Left ventricle myocardium superior (tissue), 1 donor: Measurements from ENCODE around the gene ADAMTSL4. TPM values are rescaled to one million over a fixed set of nuclear protein-coding genes. Genes with fewer than 3 reads are reported as not detected.

Source experiments
- ATAC-seq: fragments of 200-7000 bp; cut with Tn5 transposase; one replicate; pipeline ENCODE4 v1.9.1; 2020; ENCODE audit warnings: mild to moderate bottlenecking, moderate library complexity
- DNase-seq: peaks from one replicate; pipeline ENCODE4 v3.0.0-alpha.2; 2020
- intact Hi-C: fragments of 100-400 bp; cut with micrococcal nuclease; formaldehyde crosslinking; loops from one replicate; pipeline ENCODE4 v1.11.0; 2022
- long read RNA-seq: library from polyadenylated mRNA; unstranded; transcript quantifications from one replicate; pipeline ENCODE4 v2.0.0, GENCODE V29; 2021
- total RNA-seq: library from RNA; stranded (reverse); fragmentation: NEBNext Ultra II Directional; extraction: Animal tissue kit (Norgen Biotek cat#: 25700); gene quantifications from one replicate; pipeline ENCODE4 v1.2.1, GENCODE V29; 2021
- donor health status: DM: no; HTN: yes; CAD: no; lungs with severe emphysema.

ADAMTSL4 gene
- total RNA-seq: 77.7 TPM
- long read RNA-seq, partial matches to known transcripts: 35 of 37 reads
- long read RNA-seq, other reads (novel, unspliced or antisense): 2 of 37 reads

DNA sequence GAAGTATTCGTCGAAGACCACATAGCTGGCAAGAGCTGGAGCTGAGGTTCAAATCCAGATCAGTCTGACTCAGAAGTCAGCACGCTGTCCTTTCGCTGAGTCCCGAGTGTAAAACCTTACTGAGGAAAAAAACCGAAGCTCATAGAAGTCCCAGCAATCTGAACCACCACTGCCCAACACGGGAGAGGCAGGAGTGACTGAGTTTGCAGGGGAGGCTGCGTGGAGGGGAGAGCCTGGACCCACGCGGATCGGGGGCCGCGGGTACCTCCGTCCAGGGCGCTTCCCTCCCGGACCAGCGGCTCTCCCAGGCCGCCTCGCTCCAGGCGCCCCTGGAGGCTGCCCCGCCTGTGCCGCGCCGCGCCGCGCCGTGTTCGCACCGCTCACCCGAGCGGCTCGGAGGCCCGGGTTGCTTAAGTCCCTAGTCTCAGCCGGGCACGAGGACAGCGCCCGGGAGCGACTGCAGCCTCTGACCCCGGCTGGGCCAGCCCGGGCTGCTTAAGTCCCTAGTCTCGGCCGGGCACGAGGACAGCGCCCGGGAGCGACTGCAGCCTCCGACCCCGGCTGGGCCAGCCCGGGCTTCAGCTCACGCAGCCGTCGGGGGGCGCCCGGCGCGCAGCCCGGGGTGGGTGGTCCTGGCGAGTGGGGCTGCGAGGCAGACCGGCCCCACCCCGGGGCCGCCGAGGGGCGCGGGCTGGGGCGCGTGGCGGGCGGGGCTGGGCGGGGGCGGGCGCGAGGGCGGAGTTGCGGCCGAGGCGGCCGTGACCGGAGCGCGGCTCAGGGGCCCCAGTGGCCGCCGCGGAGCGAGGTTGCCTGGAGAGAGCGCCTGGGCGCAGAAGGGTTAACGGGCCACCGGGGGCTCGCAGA, at the start of gene ADAMTSL4:
ADAMTSL4 (plus strand) TSS at position 777 of the 864 bp plus-strand sequence. CDS start 2,881 bp downstream, outside the sequence.
- intact Hi-C loops: no loop called here
- ATAC-seq: peak; percentile 58
- peak; percentile 82 for DNase-seq

GRCh38 chr1:150505431-150505830, 43.8 kb upstream of the ADAMTSL4 start:
- DNase-seq (peak; percentile 10), ATAC-seq (no peak)
- intact Hi-C loops: no loop called here

GRCh38 chr1:150507912-150508864, 41.0 kb upstream of the ADAMTSL4 start, which contains the start of gene ECM1:
Gene ECM1 (plus strand): TSS chr1:150508109. CDS start chr1:150508210, 101 bp downstream.
- DNase-seq (peak; percentile 54), ATAC-seq (peak; percentile 89)
- intact Hi-C loops: no loop called here

- intact Hi-C loops: no loop called here
- ATAC-seq: peak; percentile 11
- no peak for DNase-seq
Observed at GRCh38 chr1:150508982-150509381, 40.2 kb upstream of the ADAMTSL4 start.

DNA sequence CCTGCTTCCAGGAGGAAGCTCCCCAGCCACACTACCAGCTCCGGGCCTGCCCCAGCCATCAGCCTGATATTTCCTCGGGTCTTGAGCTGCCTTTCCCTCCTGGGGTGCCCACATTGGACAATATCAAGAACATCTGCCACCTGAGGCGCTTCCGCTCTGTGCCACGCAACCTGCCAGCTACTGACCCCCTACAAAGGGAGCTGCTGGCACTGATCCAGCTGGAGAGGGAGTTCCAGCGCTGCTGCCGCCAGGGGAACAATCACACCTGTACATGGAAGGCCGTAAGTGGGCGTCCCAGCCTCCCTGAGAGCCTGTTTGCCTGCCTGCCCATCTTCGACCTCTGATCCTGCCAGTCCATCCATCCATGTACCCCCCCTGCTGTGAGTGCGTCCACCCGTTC, 37.7 kb upstream of the ADAMTSL4 start:
- ATAC-seq (no peak), DNase-seq (peak; percentile 24)
- intact Hi-C loops: no loop called here

- DNase-seq: peak; percentile 15
- no peak for ATAC-seq
- intact Hi-C loops: no loop called here
Observed at GRCh38 chr1:150511985-150512660, 37.1 kb upstream of the ADAMTSL4 start.

- peak; percentile 8 for DNase-seq
- intact Hi-C loops: no loop called here
- no peak for ATAC-seq
Observed at GRCh38 chr1:150512846-150513245, 36.4 kb upstream of the ADAMTSL4 start.

DNA sequence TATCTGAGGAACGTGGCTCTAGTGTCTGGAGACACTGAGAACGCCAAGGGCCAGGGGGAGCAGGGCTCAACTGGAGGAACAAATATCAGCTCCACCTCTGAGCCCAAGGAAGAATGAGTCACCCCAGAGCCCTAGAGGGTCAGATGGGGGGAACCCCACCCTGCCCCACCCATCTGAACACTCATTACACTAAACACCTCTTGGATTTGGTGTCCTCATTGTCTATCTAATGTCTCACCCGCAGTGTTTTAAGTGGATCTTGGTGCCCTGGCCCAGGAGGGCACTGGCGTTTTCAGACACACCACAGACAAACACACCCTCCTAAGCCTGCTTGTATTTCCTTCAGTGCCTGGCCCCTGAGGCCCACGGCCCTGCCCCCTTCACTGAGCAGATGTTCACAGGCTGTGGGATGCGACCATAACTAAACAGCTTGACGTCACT, 35.8 kb upstream of the ADAMTSL4 start:
- DNase-seq (peak; percentile 32), ATAC-seq (no peak)
- intact Hi-C loops: no loop called here

DNA sequence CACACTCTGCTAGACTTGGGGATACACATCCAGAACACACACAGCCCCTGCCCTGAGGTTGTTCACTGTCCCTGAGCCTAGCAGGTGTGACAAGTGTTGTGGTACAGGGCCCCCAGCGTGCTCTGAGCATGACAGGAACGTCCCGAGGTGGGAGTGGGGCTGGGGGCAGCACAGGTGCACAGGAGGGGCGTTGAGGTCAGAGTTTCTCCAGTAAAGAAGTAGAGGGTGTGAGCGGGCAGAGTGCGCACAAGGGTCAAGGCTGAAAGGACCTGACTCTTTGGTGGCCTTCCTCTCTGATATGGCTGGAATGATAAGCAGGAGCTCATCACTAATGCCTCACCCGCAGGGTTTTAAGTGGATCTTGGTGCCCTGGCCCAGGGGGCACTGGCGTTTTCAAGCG, 34.9 kb upstream of the ADAMTSL4 start:
- ATAC-seq (no peak), DNase-seq (peak; percentile 1)
- intact Hi-C loops: no loop called here

DNA sequence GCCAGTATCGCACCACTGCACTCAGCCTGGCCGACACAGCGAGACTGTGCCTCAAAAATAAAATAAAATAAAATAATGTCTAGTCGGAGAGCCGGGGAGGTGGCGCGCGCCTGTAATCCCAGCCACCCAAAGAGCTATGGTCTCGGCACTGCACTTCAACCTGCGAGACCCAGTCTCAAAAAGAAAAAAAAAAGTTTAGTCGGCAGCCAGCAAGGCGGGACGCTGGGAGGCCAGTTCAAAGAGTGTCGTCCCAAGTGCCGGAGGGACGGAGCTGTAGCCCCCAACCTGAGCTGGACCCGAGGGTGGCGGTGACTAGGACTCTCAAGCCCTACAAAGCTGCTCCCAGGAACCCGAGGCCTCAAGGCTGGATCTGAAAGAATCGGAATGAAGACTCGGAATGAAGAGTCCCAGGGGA, 34.3 kb upstream of the ADAMTSL4 start:
- no peak for DNase-seq
- intact Hi-C loops: no loop called here
- ATAC-seq: no peak

GRCh38 chr1:150515328-150516049, 33.7 kb upstream of the ADAMTSL4 start, which contains the start of gene FALEC:
Gene FALEC (plus strand): TSS chr1:150515752.
- intact Hi-C loops: no loop called here
- ATAC-seq (peak; percentile 98), DNase-seq (peak; percentile 99)

DNA sequence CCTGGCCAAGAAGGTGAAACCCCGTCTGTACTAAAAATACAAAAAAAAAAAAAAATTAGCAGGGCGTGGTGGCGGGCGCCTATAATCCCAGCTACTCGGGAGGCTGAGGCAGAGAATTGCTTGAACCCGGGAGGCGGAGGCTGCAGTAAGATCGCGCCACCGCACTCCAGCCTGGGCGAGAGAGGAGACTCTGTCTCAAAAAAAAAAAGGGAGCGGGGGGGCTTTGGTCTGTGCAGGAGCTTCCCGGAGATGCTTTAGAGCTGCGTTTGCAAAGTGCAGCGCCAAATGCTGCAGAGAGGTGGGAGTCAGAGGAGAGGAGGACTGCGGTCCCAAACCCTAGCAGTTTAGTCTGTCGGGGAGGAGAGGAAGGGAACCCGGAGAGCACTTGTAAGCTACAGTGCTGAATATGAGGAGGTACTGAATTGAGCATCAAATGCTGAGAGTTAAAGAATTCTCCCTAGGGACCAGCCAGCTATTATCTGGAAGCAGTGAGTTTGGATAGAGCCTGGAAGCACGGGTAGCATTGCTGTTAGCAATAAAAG, 33.1 kb upstream of the ADAMTSL4 start:
- ATAC-seq: peak; percentile 7
- intact Hi-C loops: no loop called here
- no peak for DNase-seq

DNA sequence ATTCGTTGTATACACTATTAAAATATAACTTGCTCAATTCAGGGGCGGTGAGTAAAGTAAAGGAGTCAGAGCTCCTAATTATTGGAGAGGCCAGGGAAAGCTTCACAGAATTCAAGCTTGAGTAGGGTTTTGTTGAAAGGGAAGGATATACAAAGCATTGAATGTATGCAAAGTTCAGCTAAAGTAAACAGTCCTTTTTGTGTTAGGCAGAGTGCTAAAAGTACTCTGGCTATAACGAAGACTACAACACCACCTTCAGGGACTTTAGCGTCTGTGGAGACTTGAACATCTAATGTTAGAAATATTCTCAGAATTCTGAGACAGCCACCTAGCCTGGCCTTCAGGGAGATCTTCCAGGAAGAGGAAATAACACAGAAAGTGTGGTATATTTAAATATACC, 32.6 kb upstream of the ADAMTSL4 start:
- no peak for ATAC-seq
- DNase-seq: no peak
- intact Hi-C loops: no loop called here

GRCh38 chr1:150521196-150521968, 27.8 kb upstream of the ADAMTSL4 start:
- ATAC-seq (no peak), DNase-seq (no peak)
- intact Hi-C loops: loop anchor here (2.0 kb wide), 1 partner anchor 49 kb away; no protein-coding TSS in a partner anchor

DNA sequence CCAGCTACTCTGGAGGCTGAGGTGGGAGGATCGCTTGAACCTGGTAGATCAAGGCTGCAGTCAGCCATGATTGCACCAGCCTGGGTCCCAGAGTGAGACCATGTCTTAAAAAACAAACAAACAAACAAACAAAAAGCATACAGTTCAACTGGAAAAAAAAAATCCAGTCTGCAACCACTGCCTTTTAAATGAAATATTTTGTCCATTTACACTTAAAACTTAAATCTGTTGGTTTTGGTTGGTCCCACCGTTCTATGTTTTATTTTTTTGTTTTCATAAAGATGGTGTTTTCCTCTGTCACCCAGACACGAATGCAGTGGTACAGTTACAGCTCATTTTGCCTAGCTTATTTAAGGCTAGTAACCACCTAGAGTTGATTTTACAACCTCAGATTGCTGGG, 23.9 kb upstream of the ADAMTSL4 start:
- no peak for DNase-seq
- intact Hi-C loops: no loop called here
- no peak for ATAC-seq

GRCh38 chr1:150528196-150528595, 21.0 kb upstream of the ADAMTSL4 start:
- no peak for ATAC-seq
- DNase-seq: no peak
- intact Hi-C loops: no loop called here

GRCh38 chr1:150529017-150529416, 20.2 kb upstream of the ADAMTSL4 start:
- ATAC-seq: peak; percentile 29
- DNase-seq: no peak

More at GRCh38 chr1:150529017-150529416, 20.2 kb upstream of the ADAMTSL4 start:
- intact Hi-C loops: no loop called here
